ENCODE data around the gene TNFRSF11A. TPM values are rescaled to one million over a fixed set of nuclear protein-coding genes. Genes with fewer than 3 reads are reported as not detected.

The TNFRSF11A gene
- polyA plus RNA-seq (2011; rRNA removed) (0.06 TPM in 1 of 2 replicates, not detected in the other), polyA minus RNA-seq (2011; rRNA and poly(A)+ RNA removed) (0.05 TPM in 1 of 2 replicates, not detected in the other)

GRCh38 chr18:62324917-62325805 is at the start of gene TNFRSF11A:
TSS of gene TNFRSF11A (plus strand) at chr18:62325310. CDS start at chr18:62325353, 43 bp downstream.
- CTCF ChIA-PET = interaction anchor here (0.6 to 1.8 kb wide), 2 partner anchors 21 to 48 kb away, joined by 3 to 5 read pairs; no protein-coding TSS in a partner anchor
- DNase-seq (ENCODE audit: low read depth) = no peak
- TF ChIP-seq CTCF (IDR thresholded peaks at IDR 0.05; ENCODE audit: insufficient read depth, low read depth, low read length) = no peak
- Histone ChIP-seq H3K27me3 (ENCODE audit: control insufficient read depth, insufficient read depth, low read length) (peaks cover 38% of the 10 kb centered on the region), H3K4me3 (ENCODE audit: low read depth, low read length) (no peak within 1 kb of the TSS; the same call in 1 of the 2 replicates), H3K36me3 (ENCODE audit: control insufficient read depth, insufficient read depth, low read length) (no peaks in the 10 kb centered on the region)
- POLR2A ChIA-PET = no interaction called here

DNA sequence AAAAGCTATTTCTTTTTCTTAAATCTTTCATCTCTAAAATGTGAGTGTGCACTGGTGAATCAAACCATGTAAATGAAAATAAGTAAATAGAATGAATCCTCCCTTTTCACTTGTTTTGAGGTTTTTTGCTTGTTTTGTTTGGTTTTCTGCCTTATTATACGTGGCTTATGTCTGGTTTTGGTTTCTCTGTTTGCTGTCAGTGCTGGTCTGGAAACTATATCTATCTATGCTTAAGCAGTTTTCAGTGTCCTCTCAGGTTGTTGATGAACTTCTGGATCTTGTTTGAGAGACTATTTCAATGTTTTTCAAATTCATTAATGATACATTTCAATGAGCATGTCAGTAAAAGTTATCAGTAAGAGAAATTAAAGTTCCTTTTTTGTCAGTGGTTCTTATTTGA is 48.1 kb upstream of the TNFRSF11A start:
- CTCF ChIA-PET = no interaction called here
- Histone ChIP-seq H3K36me3 (ENCODE audit: control insufficient read depth, insufficient read depth, low read length) (no peaks in the 10 kb centered on the region), H3K27me3 (ENCODE audit: control insufficient read depth, insufficient read depth, low read length) (no peaks in the 10 kb centered on the region), H3K4me3 (ENCODE audit: low read depth, low read length) (no peak overlapping the region)
- no peak for DNase-seq (ENCODE audit: low read depth)
- POLR2A ChIA-PET = no interaction called here
- no peak for TF ChIP-seq CTCF (IDR thresholded peaks at IDR 0.05; ENCODE audit: insufficient read depth, low read depth, low read length)

DNA sequence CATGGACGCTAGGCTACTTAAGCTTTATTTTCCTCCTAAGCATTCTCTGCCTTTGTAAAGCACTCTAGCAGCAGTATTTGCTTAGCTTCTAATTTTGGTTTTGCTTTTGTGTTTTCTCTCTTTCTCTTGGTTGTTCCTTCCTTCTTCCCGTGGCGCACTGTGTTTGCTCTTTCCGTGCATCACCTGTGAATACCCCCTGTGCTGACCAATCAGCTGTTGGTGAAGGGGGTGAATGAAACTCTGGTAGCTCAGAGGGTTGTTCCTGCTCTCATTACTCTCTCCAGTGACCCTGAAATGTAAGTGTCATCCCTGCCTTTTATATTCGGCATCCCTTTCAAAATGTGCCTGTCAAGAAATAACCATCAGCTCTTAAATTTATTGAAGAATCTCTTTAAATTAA is 45.5 kb upstream of the TNFRSF11A start:
- CTCF ChIA-PET = no interaction called here
- no peak for TF ChIP-seq CTCF (IDR thresholded peaks at IDR 0.05; ENCODE audit: insufficient read depth, low read depth, low read length)
- no peaks in the 10 kb centered on the region for H3K36me3 ChIP-seq (ENCODE audit: control insufficient read depth, insufficient read depth, low read length)

DNA sequence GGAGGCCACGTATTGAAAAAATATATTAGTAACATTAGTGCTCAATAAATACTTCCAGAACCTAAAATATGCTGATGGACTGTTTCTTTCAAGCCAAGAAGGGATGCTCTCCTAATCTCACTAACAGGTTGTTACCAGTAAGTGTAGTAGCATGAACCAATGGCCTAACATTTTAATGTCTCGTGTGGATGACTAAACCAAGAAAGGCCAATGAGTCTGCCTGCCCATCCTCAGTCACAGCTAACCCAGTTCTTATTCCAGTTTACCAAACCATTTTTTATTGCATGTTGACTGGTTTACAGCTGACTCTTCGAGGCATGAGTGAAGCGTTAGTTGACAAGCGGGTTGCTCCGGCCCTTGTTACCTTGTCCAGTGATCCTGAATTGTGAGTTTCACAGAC is 45.1 kb upstream of the TNFRSF11A start:
- Histone ChIP-seq H3K4me3 (ENCODE audit: low read depth, low read length) (no peak overlapping the region), H3K27me3 (ENCODE audit: control insufficient read depth, insufficient read depth, low read length) (no peaks in the 10 kb centered on the region), H3K36me3 (ENCODE audit: control insufficient read depth, insufficient read depth, low read length) (no peaks in the 10 kb centered on the region)
- TF ChIP-seq CTCF (IDR thresholded peaks at IDR 0.05; ENCODE audit: insufficient read depth, low read depth, low read length) = no peak
- DNase-seq (ENCODE audit: low read depth) = no peak
- POLR2A ChIA-PET = no interaction called here
- CTCF ChIA-PET = no interaction called here

More for the DNA sequence above, 45.5 kb upstream of the TNFRSF11A start:
- no peak for DNase-seq (ENCODE audit: low read depth)
- Histone ChIP-seq H3K4me3 (ENCODE audit: low read depth, low read length) (no peak overlapping the region), H3K27me3 (ENCODE audit: control insufficient read depth, insufficient read depth, low read length) (no peaks in the 10 kb centered on the region)
- POLR2A ChIA-PET = no interaction called here

DNA sequence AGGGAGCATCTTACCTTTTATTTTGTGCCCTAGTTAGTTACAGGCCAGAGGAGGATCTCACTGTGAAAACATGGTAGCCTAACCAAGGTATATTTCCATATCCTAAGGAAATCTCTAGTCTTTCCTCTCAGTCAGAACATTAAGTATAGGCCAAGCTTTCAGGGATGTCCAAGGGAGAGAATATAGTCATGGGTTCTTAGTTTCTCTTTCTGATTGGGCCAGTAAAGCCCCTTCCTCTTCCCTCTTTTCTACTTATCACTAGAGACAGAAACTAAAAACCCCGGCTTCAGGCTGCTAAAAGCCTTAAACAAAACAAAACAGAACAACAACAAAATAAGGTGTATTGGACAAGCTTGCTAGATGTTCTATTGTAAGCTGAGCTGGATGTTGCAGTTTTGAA is 44.3 kb upstream of the TNFRSF11A start:
- CTCF ChIA-PET = interaction anchor here (1.0 kb wide), 1 partner anchor 31 kb away, joined by 3 read pairs; no protein-coding TSS in a partner anchor

More for the DNA sequence above, 44.3 kb upstream of the TNFRSF11A start:
- TF ChIP-seq CTCF (IDR thresholded peaks at IDR 0.05; ENCODE audit: insufficient read depth, low read depth, low read length) = no peak
- Histone ChIP-seq H3K36me3 (ENCODE audit: control insufficient read depth, insufficient read depth, low read length) (no peaks in the 10 kb centered on the region; the same call in 1 of the 2 replicates), H3K4me3 (ENCODE audit: low read depth, low read length) (no peak overlapping the region), H3K27me3 (ENCODE audit: control insufficient read depth, insufficient read depth, low read length) (no peaks in the 10 kb centered on the region)
- POLR2A ChIA-PET = no interaction called here
- no peak for DNase-seq (ENCODE audit: low read depth)
